RWPE2 (cell line): ENCODE measurements around the gene OMG.
A peak's percentile ranks its signal among the peaks of the same experiment; 100 is the strongest.

Experiments used
- ATAC-seq: fragments of 200-7000 bp; cut with Tn5 transposase; 3 replicates; pipeline ENCODE4 v1.9.1; 2021; ENCODE audit warnings: low read depth
- DNase-seq: peaks from one replicate; pipeline ENCODE4 v3.0.0-alpha.2; 2020; ENCODE audit warnings: low spot score
- H3K27ac ChIP-seq: fragments of 450-650 bp; 2 replicates; pipeline ENCODE4 v1.5.1; 2017; ENCODE audit warnings: mild to moderate bottlenecking; ENCODE audit not compliant: poor library complexity, severe bottlenecking
- H3K27me3 ChIP-seq: fragments of 250-450 bp; sonication (Bioruptor Pico); 2 replicates; pipeline ENCODE4 v1.5.1; 2021; ENCODE audit warnings: mild to moderate bottlenecking, moderate library complexity; ENCODE audit not compliant: insufficient read depth, poor library complexity, severe bottlenecking
- H3K36me3 ChIP-seq: fragments of 250-450 bp; sonication (Bioruptor Pico); 2 replicates; pipeline ENCODE4 v1.5.1; 2020; ENCODE audit warnings: low read depth, mild to moderate bottlenecking, moderate library complexity
- H3K4me1 ChIP-seq: fragments of 250-450 bp; sonication (Bioruptor Pico); 2 replicates; pipeline ENCODE4 v1.5.1; 2021; ENCODE audit warnings: mild to moderate bottlenecking, moderate library complexity; ENCODE audit not compliant: insufficient read depth, poor library complexity, severe bottlenecking
- H3K4me3 ChIP-seq: fragments of 250-450 bp; sonication (Bioruptor Pico); 2 replicates; pipeline ENCODE4 v1.5.1; 2021; ENCODE audit warnings: mild to moderate bottlenecking, moderate library complexity; ENCODE audit not compliant: severe bottlenecking
- H3K9me3 ChIP-seq: fragments of 250-450 bp; sonication (Bioruptor Pico); 2 replicates; pipeline ENCODE4 v1.5.1; 2021; ENCODE audit warnings: mild to moderate bottlenecking, moderate library complexity; ENCODE audit not compliant: severe bottlenecking
- CTCF ChIP-seq: fragments of 450-650 bp; IDR thresholded peaks from one replicate; pipeline ENCODE4 v1.5.1; 2017; ENCODE audit warnings: mild to moderate bottlenecking, moderate library complexity; ENCODE audit not compliant: poor library complexity, severe bottlenecking

The OMG gene

GRCh38 chr17:31251970-31252328 is 45.1 kb downstream of the OMG start:
- no peak for TF ChIP-seq CTCF
- no peak for ATAC-seq
- Histone ChIP-seq H3K4me3 (no peak overlapping the region), H3K9me3 (no peaks in the 10 kb centered on the region), H3K27me3 (no peaks in the 10 kb centered on the region), H3K36me3 (peaks cover 58% of the 10 kb centered on the region), H3K4me1 (peaks cover 33% of the 10 kb centered on the region), H3K27ac (peak overlapping the region; percentile 9)
- no peak for DNase-seq

- peaks cover 31% of the 10 kb centered on the region for H3K4me1 ChIP-seq
- DNase-seq (no peak), ATAC-seq (no peak)
- peak overlapping the region; percentile 64 for H3K27ac ChIP-seq
- H3K9me3 ChIP-seq, result no peaks in the 10 kb centered on the region
- no peak for TF ChIP-seq CTCF
- H3K27me3 ChIP-seq, result no peaks in the 10 kb centered on the region
- H3K36me3 ChIP-seq, result peaks cover 58% of the 10 kb centered on the region
- H3K4me3 ChIP-seq, result no peak overlapping the region
These were observed 45.7 kb downstream of the OMG start for GRCh38 chr17:31251105-31251969.

GRCh38 chr17:31250229-31250628 is 46.8 kb downstream of the OMG start:
- Histone ChIP-seq H3K4me1 (peaks cover 31% of the 10 kb centered on the region), H3K27ac (peak overlapping the region; percentile 64), H3K27me3 (no peaks in the 10 kb centered on the region), H3K4me3 (no peak overlapping the region), H3K9me3 (no peaks in the 10 kb centered on the region), H3K36me3 (peaks cover 66% of the 10 kb centered on the region)
- no peak for TF ChIP-seq CTCF
- ATAC-seq (no peak), DNase-seq (no peak)

- ATAC-seq, result no peak
- H3K4me3 ChIP-seq, result no peak overlapping the region
- no peak for TF ChIP-seq CTCF
- no peaks in the 10 kb centered on the region for H3K9me3 ChIP-seq
- DNase-seq, result no peak
- peaks cover 70% of the 10 kb centered on the region for H3K36me3 ChIP-seq
- peak overlapping the region; percentile 64 for H3K27ac ChIP-seq
- H3K4me1 ChIP-seq, result peaks cover 31% of the 10 kb centered on the region
- no peaks in the 10 kb centered on the region for H3K27me3 ChIP-seq
These were observed 47.3 kb downstream of the OMG start for GRCh38 chr17:31249835-31250141.
